Parietal lobe (tissue), 2 donors: ENCODE data around the gene ZSCAN21. TPM values are rescaled to one million over a fixed set of nuclear protein-coding genes. Genes with fewer than 3 reads are reported as not detected.

Experiments used
- small RNA-seq: library from RNA; depleted of rRNA; stranded (forward); fragments of <200 nt; gene quantifications from one replicate; pipeline ENCODE3, GENCODE V24; 2014; ENCODE audit warnings: low replicate concordance
- total RNA-seq: library from RNA; depleted of rRNA; stranded (reverse); fragments of >200 nt; gene quantifications from one replicate; pipeline ENCODE4 v1.2.3, GENCODE V29; 2014

ZSCAN21 gene
- total RNA-seq: 21.3 TPM

GRCh38 chr7:100049441-100050291 is at the start of gene ZSCAN21:
Gene ZSCAN21 (plus strand): TSS chr7:100049774. CDS start chr7:100057007, 7,233 bp downstream.

GRCh38 chr7:100015232-100016214 is 34.1 kb upstream of the ZSCAN21 start, which contains the start of gene ZKSCAN1:
Gene ZKSCAN1 (plus strand): TSS chr7:100015596. CDS start chr7:100023507, 7,911 bp downstream.

GRCh38 chr7:100081535-100082102 is 32.0 kb downstream of the ZSCAN21 start, which contains the start of gene ZNF3:
Gene ZNF3 (minus strand): TSS chr7:100081723. CDS start chr7:100077357, 4,366 bp downstream.

GRCh38 chr7:100088621-100089457 is 39.3 kb downstream of the ZSCAN21 start, which contains the start of gene COPS6:
Gene COPS6 (plus strand): TSS chr7:100088969. CDS start chr7:100088991, 22 bp downstream.

GRCh38 chr7:100101016-100101862 is 51.7 kb downstream of the ZSCAN21 start, which contains the start of the genes AP4M1 and MCM7:
Gene AP4M1 (plus strand): TSS chr7:100101643. CDS start chr7:100101715, 72 bp downstream.
Gene MCM7 (minus strand): TSS chr7:100101397. CDS start chr7:100101294, 103 bp downstream.

Small RNA genes within 50 kb of the gene (small RNA-seq; reads per million reads assigned to genes)
- gene MIR106B: 110 reads per million, percentile 95 among the genes with 10 or more reads in this experiment
- 1,557 reads per million, percentile 99 among the genes with 10 or more reads in this experiment for gene MIR25
- gene MIR93: 1,097 reads per million, percentile 98 among the genes with 10 or more reads in this experiment

Other genes with a start within 250 kb of the ZSCAN21 start
- 0.31 TPM for gene CYP3A43, start 221.8 kb upstream of the ZSCAN21 start, total RNA-seq
- gene OR2AE1, start 172.7 kb upstream of the ZSCAN21 start, total RNA-seq: not detected
- gene TRIM4, start 130.2 kb upstream of the ZSCAN21 start, total RNA-seq: 20.7 TPM
- gene GJC3, start 120.2 kb upstream of the ZSCAN21 start, total RNA-seq: not detected
- gene AZGP1, start 73.7 kb upstream of the ZSCAN21 start, total RNA-seq: not detected
- 87.0 TPM for gene ZKSCAN1, start 34.2 kb upstream of the ZSCAN21 start, total RNA-seq
- gene ZNF3, start 31.9 kb downstream of the ZSCAN21 start, total RNA-seq: 72.9 TPM
- gene COPS6, start 39.2 kb downstream of the ZSCAN21 start, total RNA-seq: 35.7 TPM
- gene MCM7, start 51.6 kb downstream of the ZSCAN21 start, total RNA-seq: 76.1 TPM
- 29.7 TPM for gene AP4M1, start 51.9 kb downstream of the ZSCAN21 start, total RNA-seq
- 27.9 TPM for gene TAF6, start 69.6 kb downstream of the ZSCAN21 start, total RNA-seq
- 22.5 TPM for gene CNPY4, start 69.9 kb downstream of the ZSCAN21 start, total RNA-seq
- gene MBLAC1, start 77.2 kb downstream of the ZSCAN21 start, total RNA-seq: 8.1 TPM
- 31.0 TPM for gene LAMTOR4, start 99.1 kb downstream of the ZSCAN21 start, total RNA-seq
- gene TRAPPC14, start 108.9 kb downstream of the ZSCAN21 start, total RNA-seq: 19.7 TPM
- 7.2 TPM for gene GAL3ST4, start 118.8 kb downstream of the ZSCAN21 start, total RNA-seq
- 67.3 TPM for gene GPC2, start 127.6 kb downstream of the ZSCAN21 start, total RNA-seq
- gene STAG3, start 128.1 kb downstream of the ZSCAN21 start, total RNA-seq: 1.3 TPM
- gene PVRIG, start 170.2 kb downstream of the ZSCAN21 start, total RNA-seq: not detected